ENCODE data around the gene GARIN5A.
A peak's percentile ranks its signal among the peaks of the same experiment; 100 is the strongest.

GARIN5A gene

DNA sequence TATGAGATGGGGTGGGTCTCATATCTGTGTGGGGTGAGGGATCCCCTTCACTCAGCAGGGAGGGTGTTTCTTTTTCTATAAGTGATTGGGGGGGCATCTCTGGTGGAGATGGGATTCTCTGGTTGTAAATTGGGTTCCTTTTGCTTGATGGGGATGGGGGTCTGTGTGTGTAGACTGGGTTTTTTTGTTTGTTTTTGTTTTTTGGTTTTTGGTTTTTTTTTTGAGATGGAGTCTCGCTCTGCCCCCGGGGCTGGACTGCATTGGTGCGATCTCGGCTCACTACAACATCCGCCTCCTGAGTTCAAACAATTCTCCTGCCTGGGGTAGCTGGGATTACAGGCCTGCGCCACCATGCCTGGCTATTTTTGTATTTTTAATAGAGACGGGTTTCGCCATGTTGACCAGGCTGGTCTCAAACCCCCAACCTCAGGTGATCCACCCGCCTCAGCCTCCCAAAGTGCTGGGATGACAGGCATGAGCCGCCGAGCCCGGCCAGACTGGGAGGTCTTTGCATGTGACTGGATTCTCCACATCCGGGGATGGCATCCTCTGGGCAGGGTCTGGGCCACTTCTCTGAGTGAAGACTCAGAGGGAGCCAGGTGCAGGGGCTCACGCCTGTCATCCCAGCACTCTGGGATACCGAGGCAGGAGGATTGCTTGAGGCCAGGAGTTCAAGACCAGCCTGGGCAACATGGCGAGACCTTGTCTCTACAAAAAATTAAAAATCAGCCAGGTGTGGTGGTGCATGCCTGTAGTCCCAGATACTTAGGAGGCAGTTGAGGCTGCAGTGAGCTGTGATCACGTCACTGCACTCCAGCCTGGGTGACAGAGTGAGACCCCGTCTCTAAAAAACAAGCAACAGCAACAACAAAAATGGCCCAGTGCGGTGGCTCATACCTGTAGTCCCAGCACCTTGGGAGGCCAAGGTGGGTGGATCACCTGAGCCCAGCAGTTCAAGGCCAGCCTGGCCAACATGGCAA lies 43.2 kb downstream of the GARIN5A start:
- no peak for DNase-seq (ENCODE audit: low spot score)

DNA sequence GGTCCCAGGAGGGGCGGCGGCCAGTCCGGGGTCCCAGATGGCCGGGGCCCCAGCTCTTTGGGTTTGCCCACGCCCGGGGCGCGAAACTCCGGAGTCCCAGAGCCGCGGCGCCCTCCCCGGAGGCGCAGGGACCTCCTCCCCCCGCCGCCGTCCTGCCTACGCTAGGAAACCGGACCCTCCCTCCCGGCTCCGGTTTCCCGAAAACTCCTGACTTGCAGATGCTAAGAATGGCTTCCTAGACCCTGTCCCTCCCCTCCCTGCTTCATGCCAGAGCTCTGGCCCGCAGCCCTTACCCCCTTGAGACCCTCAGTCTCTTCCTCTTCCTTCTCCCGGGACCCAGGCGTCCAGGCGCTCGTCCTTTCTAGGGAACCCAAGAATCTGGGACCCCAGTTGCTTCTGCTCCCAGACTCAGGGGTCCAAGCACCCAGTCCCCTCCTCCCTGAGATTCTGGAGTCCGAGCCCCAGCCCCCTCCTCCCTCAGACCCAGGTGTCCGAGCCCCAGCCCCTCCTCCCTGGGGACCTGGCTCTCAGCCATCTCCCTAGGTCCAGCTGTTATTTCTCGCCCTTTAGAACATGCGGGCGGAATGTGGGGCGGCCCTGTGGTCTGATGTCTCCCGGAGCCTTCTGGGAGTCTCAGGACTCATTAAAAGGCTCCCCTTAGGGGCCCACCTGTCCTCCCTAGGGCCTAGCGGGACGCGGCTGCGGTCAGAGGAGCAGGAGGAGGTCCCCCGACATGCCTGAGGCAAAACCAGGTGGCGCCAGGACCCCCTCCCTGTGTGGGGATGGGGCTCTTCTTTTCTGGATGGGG lies 44.2 kb downstream of the GARIN5A start, which contains the start of gene MYBPC2:
Gene MYBPC2 (plus strand): TSS at position 672 of the 808 bp plus-strand sequence. CDS start 62 bp downstream, at position 734.
- no peak for DNase-seq (ENCODE audit: low spot score)

DNA sequence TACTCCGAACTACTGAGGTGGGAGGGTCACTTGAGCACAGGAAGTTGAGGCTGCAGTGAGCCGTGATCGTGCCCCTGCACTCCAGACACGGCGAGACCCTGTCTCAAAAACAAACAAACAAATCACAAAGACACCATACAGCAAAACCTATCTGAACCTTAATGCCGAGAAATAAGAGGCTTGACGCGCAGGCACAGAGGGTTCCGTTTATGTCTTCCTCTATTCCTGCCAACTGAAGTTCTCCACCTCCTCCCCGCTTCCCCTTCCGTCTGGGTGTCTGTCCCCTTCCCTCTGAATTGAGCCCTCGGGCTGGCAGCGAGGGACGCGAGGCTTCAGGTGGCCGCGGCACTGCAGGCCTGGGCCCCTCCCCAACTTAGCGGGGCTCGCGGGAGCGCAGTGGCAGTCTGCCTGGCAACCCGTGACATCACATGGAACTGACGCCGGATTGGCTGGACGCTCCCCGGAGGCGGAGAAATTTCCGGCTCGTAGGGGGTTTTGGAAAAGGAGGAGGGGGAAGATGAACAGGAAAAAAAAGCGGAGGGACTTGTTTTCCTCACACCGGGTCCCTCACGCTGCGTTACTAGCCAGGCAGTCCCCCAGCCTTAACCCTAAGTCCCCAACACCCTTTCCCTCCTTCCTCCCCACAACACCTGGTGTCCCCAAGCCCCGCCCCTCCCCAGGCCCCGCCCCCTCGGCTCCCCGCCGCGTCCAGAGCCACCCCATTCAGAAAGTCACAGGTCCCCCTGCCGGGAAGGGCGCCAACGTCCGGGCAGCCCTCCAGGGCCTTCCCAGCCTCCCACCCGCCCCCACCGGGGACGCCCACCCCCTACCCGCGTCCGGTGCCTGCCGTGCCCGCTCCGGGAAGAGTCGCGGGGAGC lies 45.1 kb downstream of the GARIN5A start:
- peak; percentile 84 for DNase-seq (ENCODE audit: low spot score)

DNA sequence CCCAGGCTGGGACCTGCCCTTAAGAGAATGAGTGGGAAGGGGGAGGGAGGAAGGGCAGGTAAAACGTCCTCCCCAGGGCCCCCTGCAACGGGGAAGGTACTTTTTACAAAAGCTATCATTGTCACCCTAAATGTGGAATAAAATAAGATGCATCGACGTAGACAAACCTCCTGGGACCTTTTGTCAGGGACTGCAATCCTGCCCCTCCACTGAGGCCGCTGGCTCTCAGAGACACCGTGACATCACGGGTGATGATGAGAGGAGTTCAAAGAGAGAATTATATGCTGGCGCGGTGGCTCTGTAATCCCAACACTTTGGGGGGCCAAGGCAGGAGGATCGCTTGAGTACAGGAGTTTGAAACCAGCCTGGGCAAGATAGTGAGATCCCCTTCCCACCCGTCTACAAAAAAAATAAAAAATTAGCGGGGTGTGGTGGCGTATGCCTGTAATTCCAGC lies 45.7 kb downstream of the GARIN5A start:
- DNase-seq (ENCODE audit: low spot score) = no peak

DNA sequence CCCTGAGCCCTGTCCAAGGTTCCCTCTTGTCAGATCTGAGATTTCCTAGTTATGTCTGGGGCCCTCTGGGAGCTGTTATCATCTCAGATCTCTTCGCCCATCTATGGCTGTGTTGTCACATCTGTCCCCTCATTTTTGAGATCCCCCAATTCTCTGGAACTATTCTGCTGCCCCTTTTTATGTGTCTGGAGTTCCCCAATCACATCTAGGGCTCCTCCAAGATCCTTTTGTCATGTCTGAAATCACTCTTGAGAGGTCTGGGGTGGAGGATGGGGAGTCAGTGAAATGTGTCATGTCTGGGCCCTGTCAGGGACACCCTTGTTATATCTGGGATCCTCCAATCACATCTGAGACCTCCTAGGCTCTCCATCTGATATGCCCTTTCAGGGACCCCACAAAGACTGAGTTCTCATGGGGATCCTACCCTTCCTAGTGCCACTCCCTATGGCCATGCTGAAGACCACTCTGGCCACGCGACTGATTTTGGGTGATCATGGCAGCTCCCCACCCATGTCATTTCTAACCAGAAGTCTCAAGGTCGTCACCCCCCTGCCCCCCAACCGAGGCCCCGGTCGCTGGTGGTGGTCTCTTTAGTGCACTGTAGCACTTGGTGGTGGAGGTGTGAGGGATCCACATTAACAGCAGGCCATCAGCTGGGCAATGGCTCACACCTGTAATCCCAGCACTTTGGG lies 47.7 kb downstream of the GARIN5A start:
- DNase-seq (ENCODE audit: low spot score) = no peak

DNA sequence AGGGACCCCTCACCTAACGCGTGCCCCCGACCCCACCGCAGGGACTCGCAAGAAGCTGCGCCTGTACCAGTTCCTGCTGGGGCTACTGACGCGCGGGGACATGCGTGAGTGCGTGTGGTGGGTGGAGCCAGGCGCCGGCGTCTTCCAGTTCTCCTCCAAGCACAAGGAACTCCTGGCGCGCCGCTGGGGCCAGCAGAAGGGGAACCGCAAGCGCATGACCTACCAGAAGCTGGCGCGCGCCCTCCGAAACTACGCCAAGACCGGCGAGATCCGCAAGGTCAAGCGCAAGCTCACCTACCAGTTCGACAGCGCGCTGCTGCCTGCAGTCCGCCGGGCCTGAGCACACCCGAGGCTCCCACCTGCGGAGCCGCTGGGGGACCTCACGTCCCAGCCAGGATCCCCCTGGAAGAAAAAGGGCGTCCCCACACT lies 48.6 kb downstream of the GARIN5A start:
- peak; percentile 16 for DNase-seq (ENCODE audit: low spot score)

DNA sequence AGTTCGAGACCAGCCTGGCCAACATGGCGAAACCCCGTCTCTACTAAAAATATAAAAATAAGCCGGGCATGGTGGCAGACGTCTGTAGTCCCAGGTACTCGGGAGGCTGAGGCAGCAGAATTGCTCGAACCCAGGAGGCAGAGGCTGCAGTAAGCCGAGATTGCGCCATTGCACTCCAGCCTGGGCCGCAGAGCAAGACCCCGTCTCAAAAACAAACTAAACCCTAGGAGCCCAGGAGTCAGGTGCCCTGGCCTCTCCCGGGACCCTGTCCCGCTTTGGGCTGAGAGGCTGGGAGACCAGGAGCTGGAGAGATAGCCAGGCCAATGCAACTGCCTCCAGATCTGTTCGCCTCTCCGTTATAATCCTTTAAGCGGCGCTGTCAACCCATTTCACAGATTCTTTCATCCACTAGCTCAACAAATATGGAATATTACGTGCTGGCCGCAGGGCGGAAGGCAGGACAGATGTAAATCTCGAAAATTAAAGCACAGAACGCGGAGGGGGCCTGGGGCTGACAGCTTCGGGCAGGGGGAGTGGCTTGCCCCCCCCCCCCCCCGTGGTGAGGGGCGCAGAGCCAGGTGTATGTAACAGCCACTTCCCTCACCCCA lies 49.2 kb downstream of the GARIN5A start:
- DNase-seq (ENCODE audit: low spot score) = no peak

DNA sequence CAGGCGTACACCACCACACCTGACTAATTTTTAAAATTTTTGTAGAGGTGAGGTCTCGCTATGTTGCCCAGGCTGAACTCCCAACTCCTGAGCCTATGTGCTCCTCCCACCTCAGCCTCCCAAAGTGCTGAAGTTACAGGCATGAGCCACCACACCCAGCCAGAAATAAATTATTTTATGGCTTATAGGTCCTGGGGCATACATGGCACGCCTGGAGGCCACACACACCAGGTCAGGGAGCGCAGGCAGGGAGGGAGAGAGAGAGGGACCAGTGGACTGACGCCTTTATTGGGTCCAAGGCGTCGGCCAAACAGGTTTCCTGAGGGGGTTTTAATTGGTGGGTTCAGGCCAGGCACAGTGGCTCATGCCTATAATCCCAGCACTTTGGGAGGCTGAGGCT lies 51.1 kb downstream of the GARIN5A start:
- DNase-seq (ENCODE audit: low spot score) = no peak

DNA sequence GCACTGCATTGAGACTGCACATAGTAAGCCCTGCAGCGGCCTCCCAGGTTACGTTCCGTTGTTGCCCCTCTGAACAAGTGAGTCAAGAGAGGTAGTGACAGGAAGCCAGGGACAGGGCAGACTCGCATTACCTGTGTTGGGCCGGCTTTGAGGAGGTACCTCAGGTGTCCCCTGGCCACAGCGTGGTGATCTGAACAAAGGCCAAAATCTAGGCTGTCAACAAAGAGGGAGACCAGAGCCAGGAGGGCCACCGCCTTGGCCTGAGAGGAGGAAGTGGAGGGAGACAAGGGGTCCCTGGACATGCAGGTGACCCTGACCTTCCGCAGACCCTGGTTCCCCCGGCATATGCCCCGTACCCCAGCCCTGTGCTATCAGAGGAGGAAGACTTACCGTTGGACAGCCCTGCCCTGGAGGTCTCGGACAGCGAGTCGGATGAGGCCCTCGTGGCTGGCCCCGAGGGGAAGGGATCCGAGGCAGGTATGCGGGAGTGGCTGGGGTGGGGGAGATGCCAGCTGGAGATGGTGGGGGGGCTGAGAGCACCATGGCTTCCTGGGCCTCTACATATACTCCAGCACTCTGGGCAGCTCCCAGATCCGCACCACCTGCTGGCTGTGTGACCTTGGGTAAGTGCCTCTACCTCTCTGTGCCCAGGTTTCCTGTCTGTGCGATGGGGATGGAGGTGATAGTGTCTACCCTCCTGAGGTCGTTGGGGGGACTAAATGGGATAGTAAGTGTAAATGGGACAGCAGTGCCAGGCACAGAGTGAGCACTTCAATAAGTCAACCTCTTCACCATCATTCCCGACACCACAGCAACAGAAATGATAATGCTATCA lies 53.2 kb downstream of the GARIN5A start:
- DNase-seq (ENCODE audit: low spot score) = no peak

DNA sequence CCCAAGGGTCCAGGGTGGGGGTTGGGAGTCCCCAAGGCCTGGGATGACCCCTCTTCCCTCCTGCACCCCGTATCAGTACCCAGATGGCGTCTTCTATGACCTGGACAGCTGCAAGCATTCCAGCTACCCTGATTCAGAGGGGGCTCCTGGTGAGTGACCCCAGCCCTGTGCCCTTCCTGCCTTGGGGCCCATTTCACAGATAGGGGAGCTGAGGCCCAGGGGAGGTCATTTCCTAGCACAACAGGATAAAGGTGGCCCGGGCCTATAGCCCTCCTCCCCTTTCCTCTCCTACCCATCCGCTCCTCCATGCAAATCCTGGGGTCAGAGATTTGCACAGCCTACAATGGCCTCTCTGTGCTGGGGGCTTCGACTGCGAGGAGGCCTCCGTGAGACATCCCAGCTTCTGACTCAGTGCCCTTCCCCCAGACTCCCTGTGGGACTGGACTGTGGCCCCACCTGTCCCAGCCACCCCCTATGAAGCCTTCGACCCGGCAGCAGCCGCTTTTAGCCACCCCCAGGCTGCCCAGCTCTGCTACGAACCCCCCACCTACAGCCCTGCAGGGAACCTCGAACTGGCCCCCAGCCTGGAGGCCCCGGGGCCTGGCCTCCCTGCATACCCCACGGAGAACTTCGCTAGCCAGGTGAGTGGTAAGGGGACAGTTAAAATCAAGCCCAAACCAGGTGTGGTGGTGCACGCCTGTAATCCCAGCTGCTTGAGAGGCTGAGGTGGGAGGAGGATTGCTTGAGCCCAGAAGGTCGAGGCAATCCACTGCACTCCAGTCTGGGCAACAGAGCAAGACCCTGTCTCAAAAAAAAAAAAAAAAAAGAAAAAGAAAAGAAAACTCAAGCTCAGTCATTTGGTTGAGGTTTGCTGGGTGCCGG lies 54.0 kb downstream of the GARIN5A start:
- no peak for DNase-seq (ENCODE audit: low spot score)

DNA sequence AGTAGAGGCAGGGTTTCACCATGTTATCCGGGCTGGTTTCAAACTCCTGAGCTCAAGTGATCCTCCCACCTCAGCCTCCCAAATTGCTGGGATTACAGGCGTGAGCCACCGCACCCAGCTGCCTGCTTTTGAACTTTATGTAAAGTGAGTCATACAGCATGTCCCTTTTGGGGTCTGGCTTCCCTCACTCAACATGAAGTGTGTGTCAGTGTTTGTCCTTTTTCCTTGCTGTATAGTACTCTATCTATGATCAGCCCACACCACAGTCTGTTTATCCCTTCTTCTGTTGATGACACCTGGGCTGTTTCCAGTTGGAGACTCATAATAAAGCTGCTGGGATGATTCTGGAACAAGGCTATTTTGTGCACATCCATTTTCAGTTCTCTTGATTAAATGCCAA lies 55.8 kb downstream of the GARIN5A start:
- no peak for DNase-seq (ENCODE audit: low spot score)

DNA sequence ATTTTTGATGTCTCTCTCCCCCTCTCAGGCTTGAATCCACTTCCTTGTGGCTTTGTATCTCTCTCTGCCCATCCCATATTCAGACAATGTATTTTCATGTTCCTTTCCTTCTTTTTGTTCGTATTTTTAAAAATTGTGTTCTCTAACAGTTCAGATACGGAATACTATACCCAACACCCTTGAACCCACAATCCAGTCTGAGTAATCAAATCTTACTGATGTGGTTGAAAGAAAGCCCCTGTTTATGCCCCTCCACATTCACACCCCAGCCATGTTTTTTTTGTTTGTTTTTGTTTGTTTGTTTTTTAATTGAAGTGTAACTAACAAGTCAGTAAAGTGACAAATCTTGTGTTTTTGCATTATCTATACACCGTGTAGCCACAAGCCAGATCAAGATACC lies 56.5 kb downstream of the GARIN5A start:
- no peak for DNase-seq (ENCODE audit: low spot score)

DNA sequence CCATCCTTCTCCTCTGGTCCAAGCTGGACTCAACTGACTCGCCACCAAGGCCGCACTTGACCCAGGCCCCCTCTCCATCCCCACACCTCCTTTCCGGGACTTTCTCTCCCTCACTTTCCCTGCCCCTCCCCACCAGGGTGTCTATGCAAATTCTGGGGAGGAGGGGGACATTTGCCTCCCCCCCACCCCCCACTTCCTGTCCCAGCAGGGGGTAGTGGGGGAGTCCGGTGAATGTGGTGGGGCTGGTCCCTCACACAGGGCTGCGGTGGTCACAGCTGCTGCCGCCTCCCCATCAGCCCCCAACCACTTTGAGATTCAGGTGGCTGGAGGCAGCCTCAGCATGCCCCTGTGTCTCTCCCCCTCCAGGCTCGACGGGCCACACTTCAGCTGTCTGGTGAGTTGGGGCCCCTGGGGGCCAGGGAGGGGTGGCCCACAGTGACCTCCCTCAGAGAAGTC lies 57.0 kb downstream of the GARIN5A start:
- DNase-seq (ENCODE audit: low spot score) = no peak

DNA sequence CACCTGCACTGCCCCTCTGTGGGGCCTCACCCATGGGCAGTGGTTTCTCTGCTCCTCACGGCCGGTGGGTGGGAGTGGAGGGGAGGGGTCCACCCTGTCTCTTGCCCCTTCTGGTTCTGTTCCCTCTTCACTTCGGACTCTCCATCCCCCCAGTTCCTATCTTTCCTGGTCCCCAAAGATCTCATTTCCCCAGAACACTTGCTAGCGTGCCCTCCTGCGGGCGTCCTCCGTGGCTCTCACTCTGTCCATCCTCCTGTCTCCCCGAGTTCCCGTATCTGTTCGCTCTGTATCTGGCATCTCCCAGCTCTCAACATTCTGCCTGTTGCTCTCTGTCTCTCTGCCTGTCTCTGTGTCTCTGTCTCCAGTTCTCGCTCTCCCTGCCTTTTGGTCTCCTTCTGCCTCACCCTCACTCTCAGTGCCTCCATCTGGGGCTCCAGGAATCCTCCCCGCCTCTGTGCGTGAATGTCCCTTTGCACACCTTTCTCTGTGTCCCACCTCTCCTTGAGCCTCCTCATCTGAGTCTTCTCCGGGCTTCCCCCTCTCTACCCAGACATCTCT lies 57.5 kb downstream of the GARIN5A start:
- no peak for DNase-seq (ENCODE audit: low spot score)

DNA sequence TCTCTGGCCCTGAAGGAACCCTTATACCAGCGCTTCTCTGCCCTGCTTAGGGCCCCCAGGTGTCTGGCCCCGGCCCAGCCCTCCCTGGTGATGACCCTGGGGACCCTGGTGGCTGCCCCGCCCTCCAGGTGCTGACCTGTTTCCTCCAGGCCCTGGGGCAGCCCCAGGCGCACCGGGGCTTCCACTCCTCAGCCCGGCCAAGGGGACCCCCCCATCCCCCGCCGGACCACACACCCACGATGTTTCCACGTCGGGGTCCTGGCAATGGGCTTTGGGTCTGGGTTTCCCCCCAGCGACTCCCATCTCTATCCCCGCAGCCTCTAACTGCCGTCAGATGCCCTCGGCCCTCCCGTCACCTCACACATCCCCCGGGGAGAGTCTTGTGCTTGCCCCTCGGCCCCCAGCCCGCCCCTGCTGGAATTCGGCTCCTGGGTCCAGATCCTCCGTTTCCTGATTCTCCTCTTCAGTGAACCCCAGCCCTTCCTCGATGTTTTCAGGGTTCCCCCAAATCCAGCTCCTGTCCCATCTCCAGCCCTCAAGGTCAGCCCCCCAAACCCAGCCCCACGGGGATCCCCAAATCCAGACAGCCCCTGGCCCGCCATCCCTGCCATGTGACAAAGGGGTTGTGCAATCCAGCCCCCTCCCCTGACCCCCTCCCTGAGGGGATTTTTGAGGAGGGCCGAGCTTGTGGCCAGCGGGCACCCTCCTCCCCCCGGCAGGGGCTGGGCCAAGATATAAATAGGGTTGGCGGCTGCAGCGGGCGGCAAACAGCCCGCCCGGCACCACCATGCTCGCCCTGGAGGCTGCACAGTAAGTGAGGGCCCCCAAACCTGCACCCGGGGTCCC lies 58.2 kb downstream of the GARIN5A start, which contains the start of gene SPIB:
Gene SPIB (plus strand): TSS at position 763 of the 846 bp plus-strand sequence. CDS start 25 bp downstream, at position 788.
- DNase-seq (ENCODE audit: low spot score) = no peak

DNA sequence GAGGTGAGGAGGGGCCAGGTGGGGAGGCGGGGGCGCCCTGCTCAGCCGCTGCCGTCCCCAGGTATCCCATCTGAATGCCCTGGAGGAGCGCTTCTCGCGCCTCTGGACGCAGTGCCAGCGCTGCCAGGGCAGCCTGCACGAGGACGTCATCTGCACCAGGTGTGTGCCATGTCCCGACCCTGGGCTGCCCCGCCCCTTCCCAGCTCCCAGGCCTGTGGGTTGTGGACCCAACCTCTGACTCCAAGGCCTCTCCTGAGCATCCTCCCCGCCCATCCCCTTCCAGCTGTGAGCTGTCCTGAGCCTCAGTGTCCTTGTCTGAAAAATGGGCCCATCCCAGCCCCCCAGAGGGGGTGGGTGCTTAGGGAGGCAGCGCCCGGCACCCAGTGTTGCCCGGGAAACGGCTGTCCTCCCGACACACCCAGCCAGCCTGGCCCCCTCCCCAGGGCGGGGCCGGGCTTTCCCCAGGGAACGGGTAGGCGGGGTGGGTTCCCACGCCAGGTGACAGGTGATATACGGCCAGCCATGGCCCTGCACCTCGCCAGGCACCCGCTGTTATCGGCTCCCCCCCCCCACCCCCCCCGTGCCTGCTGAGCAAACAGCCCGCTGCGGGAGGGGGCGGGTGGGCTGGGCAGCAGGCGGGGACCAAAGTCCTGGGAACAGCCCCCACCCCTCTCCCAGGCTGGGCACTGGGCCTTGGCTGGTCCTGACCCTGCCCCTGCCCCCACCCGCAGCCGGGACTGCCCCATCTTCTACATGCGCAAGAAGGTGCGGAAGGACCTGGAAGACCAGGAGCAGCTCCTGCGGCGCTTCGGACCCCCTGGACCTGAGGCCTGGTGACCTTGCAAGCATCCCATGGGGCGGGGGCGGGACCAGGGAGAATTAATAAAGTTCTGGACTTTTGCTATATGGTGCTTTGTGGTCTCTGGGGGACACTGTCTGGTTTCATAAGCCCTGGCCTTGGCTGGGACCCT lies 59.3 kb downstream of the GARIN5A start:
- DNase-seq (ENCODE audit: low spot score) = no peak
